HEK293 (cell line): ENCODE data around the gene FLCN.

Experiments used
- CTCF ChIP-seq: fragments of 450-650 bp; formaldehyde crosslinking; IDR thresholded peaks from 2 replicates; pipeline ENCODE4 v1.5.1; 2016; ENCODE audit warnings: missing biosample characterization, missing genetic modification characterization
- GLIS2 ChIP-seq: fragments of 450-650 bp; formaldehyde crosslinking; IDR thresholded peaks from 2 replicates; pipeline ENCODE4 v1.5.1; 2016; ENCODE audit warnings: missing biosample characterization, missing genetic modification characterization
- HOXC10 ChIP-seq: sonication (generic); formaldehyde crosslinking; IDR thresholded peaks from 2 replicates; pipeline ENCODE4 v1.8.1; 2023; ENCODE audit warnings: mild to moderate bottlenecking, missing genetic modification reagents
- KLF17 ChIP-seq: fragments of 450-650 bp; formaldehyde crosslinking; IDR thresholded peaks from 2 replicates; pipeline ENCODE4 v1.5.1; 2016; ENCODE audit warnings: missing biosample characterization, missing genetic modification characterization
- KLF9 ChIP-seq: fragments of 450-650 bp; formaldehyde crosslinking; IDR thresholded peaks from 2 replicates; pipeline ENCODE4 v1.5.1; 2016; ENCODE audit warnings: missing biosample characterization, missing genetic modification characterization, low read depth
- SCRT1 ChIP-seq: fragments of 450-650 bp; formaldehyde crosslinking; IDR thresholded peaks from 2 replicates; pipeline ENCODE4 v1.5.1; 2016; ENCODE audit warnings: missing biosample characterization, missing genetic modification characterization, borderline replicate concordance
- YY2 ChIP-seq: fragments of 450-650 bp; formaldehyde crosslinking; IDR thresholded peaks from 2 replicates; pipeline ENCODE4 v1.5.1; 2016; ENCODE audit warnings: missing biosample characterization, missing genetic modification characterization
- ZBTB17 ChIP-seq: fragments of 450-650 bp; formaldehyde crosslinking; IDR thresholded peaks from 2 replicates; pipeline ENCODE4 v1.5.1; 2016; ENCODE audit warnings: missing biosample characterization, missing genetic modification characterization
- ZNF114 ChIP-seq: fragments of 450-650 bp; formaldehyde crosslinking; IDR thresholded peaks from 2 replicates; pipeline ENCODE4 v1.5.0; 2017; ENCODE audit warnings: missing biosample characterization, missing genetic modification characterization
- ZNF121 ChIP-seq: fragments of 450-650 bp; formaldehyde crosslinking; IDR thresholded peaks from 2 replicates; pipeline ENCODE4 v1.5.1; 2016; ENCODE audit warnings: missing biosample characterization, missing genetic modification characterization
- ZNF211 ChIP-seq: fragments of 450-650 bp; formaldehyde crosslinking; IDR thresholded peaks from 2 replicates; pipeline ENCODE4 v1.5.1; 2016; ENCODE audit warnings: low read depth, missing biosample characterization, missing genetic modification characterization
- ZNF324 ChIP-seq: fragments of 450-650 bp; formaldehyde crosslinking; IDR thresholded peaks from 2 replicates; pipeline ENCODE4 v1.5.1; 2016; ENCODE audit warnings: missing biosample characterization, missing genetic modification characterization
- ZNF501 ChIP-seq: fragments of 450-650 bp; formaldehyde crosslinking; IDR thresholded peaks from 2 replicates; pipeline ENCODE4 v1.5.1; 2016; ENCODE audit warnings: missing biosample characterization, missing genetic modification characterization
- ZNF510 ChIP-seq: fragments of 450-650 bp; formaldehyde crosslinking; IDR thresholded peaks from 2 replicates; pipeline ENCODE4 v1.5.1; 2018; ENCODE audit warnings: mild to moderate bottlenecking, missing genetic modification characterization, missing biosample characterization; ENCODE audit not compliant: insufficient replicate concordance
- ZNF529 ChIP-seq: fragments of 450-650 bp; formaldehyde crosslinking; IDR thresholded peaks from 2 replicates; pipeline ENCODE4 v1.5.1; 2017; ENCODE audit warnings: missing genetic modification characterization, missing biosample characterization; ENCODE audit not compliant: insufficient replicate concordance
- ZNF585B ChIP-seq: fragments of 450-650 bp; formaldehyde crosslinking; IDR thresholded peaks from 2 replicates; pipeline ENCODE4 v1.5.1; 2016; ENCODE audit warnings: missing biosample characterization, missing genetic modification characterization
- ZNF658 ChIP-seq: fragments of 450-650 bp; formaldehyde crosslinking; IDR thresholded peaks from 2 replicates; pipeline ENCODE4; 2016; ENCODE audit warnings: missing biosample characterization, missing genetic modification characterization
- ZNF670 ChIP-seq: fragments of 450-650 bp; formaldehyde crosslinking; IDR thresholded peaks from 2 replicates; pipeline ENCODE4 v1.5.1; 2016; ENCODE audit warnings: missing biosample characterization, missing genetic modification characterization, low read depth
- ZNF776 ChIP-seq: fragments of 450-650 bp; formaldehyde crosslinking; IDR thresholded peaks from 2 replicates; pipeline ENCODE4 v1.5.0; 2017; ENCODE audit warnings: missing biosample characterization, missing genetic modification characterization, borderline replicate concordance
- TF ChIP-seq, protein P1 (sequence below): sonication (generic); formaldehyde crosslinking; IDR thresholded peaks from 2 replicates; pipeline ENCODE4 v1.8.1; 2022; ENCODE audit warnings: mild to moderate bottlenecking, moderate library complexity, missing genetic modification reagents
- TF ChIP-seq, protein P2 (sequence below): fragments of 450-650 bp; formaldehyde crosslinking; IDR thresholded peaks from 2 replicates; pipeline ENCODE4 v1.5.1; 2016; ENCODE audit warnings: missing biosample characterization, missing genetic modification characterization
- TF ChIP-seq, protein P3 (sequence below): fragments of 450-650 bp; formaldehyde crosslinking; IDR thresholded peaks from 2 replicates; pipeline ENCODE4 v1.5.1; 2016; ENCODE audit warnings: missing biosample characterization, missing genetic modification characterization
- TF ChIP-seq, protein P4 (sequence below): fragments of 450-650 bp; formaldehyde crosslinking; IDR thresholded peaks from 2 replicates; pipeline ENCODE4 v1.5.1; 2016; ENCODE audit warnings: missing biosample characterization, missing genetic modification characterization
- TF ChIP-seq, protein P5 (sequence below): fragments of 450-650 bp; formaldehyde crosslinking; IDR thresholded peaks from 2 replicates; pipeline ENCODE4 v1.5.1; 2016; ENCODE audit warnings: missing biosample characterization, missing genetic modification characterization

Gene FLCN

GRCh38 chr17:17280613-17281549 lies 43.9 kb upstream of the FLCN start, which contains the start of gene COPS3 (continued):
- TF ChIP-seq CTCF (peak; percentile 6; the same call in 1 of the 2 replicates), GLIS2 (tag by site-specific recombination) (peak; percentile 45; the same call in 1 of the 2 replicates), KLF9 (tag by site-specific recombination) (peak; percentile 75), YY2 (tag by site-specific recombination) (peak; percentile 88), ZNF510 (no peak), ZNF211 (tag by site-specific recombination) (no peak), ZNF658 (tag by site-specific recombination) (no peak), ZNF324 (tag by site-specific recombination) (peak; percentile 96; the same call in 1 of the 2 replicates), ZNF585B (no peak), ZBTB17 (tag by site-specific recombination) (peak; percentile 94), ZNF670 (tag by site-specific recombination) (no peak), HOXC10 (CRISPR knock-in tag) (no peak), SCRT1 (tag by site-specific recombination) (no peak), ZNF529 (tag by site-specific recombination) (no peak), ZNF501 (tag by site-specific recombination) (peak; percentile 91; the same call in 1 of the 2 replicates), ZNF776 (no peak), KLF17 (tag by site-specific recombination) (peak; percentile 56; the same call in 1 of the 2 replicates), ZNF121 (tag by site-specific recombination) (0 out of 2 replicates have a peak, but pooled peaks have one; percentile 8), ZNF114 (tag by site-specific recombination) (no peak)
- TF ChIP-seq, protein P1, sequence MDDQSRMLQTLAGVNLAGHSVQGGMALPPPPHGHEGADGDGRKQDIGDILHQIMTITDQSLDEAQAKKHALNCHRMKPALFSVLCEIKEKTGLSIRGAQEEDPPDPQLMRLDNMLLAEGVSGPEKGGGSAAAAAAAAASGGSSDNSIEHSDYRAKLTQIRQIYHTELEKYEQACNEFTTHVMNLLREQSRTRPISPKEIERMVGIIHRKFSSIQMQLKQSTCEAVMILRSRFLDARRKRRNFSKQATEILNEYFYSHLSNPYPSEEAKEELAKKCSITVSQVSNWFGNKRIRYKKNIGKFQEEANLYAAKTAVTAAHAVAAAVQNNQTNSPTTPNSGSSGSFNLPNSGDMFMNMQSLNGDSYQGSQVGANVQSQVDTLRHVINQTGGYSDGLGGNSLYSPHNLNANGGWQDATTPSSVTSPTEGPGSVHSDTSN, result peak; percentile 80
- TF ChIP-seq, protein P2, sequence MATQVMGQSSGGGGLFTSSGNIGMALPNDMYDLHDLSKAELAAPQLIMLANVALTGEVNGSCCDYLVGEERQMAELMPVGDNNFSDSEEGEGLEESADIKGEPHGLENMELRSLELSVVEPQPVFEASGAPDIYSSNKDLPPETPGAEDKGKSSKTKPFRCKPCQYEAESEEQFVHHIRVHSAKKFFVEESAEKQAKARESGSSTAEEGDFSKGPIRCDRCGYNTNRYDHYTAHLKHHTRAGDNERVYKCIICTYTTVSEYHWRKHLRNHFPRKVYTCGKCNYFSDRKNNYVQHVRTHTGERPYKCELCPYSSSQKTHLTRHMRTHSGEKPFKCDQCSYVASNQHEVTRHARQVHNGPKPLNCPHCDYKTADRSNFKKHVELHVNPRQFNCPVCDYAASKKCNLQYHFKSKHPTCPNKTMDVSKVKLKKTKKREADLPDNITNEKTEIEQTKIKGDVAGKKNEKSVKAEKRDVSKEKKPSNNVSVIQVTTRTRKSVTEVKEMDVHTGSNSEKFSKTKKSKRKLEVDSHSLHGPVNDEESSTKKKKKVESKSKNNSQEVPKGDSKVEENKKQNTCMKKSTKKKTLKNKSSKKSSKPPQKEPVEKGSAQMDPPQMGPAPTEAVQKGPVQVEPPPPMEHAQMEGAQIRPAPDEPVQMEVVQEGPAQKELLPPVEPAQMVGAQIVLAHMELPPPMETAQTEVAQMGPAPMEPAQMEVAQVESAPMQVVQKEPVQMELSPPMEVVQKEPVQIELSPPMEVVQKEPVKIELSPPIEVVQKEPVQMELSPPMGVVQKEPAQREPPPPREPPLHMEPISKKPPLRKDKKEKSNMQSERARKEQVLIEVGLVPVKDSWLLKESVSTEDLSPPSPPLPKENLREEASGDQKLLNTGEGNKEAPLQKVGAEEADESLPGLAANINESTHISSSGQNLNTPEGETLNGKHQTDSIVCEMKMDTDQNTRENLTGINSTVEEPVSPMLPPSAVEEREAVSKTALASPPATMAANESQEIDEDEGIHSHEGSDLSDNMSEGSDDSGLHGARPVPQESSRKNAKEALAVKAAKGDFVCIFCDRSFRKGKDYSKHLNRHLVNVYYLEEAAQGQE, result 0 out of 2 replicates have a peak, but pooled peaks have one; percentile 26
- TF ChIP-seq, protein P3, sequence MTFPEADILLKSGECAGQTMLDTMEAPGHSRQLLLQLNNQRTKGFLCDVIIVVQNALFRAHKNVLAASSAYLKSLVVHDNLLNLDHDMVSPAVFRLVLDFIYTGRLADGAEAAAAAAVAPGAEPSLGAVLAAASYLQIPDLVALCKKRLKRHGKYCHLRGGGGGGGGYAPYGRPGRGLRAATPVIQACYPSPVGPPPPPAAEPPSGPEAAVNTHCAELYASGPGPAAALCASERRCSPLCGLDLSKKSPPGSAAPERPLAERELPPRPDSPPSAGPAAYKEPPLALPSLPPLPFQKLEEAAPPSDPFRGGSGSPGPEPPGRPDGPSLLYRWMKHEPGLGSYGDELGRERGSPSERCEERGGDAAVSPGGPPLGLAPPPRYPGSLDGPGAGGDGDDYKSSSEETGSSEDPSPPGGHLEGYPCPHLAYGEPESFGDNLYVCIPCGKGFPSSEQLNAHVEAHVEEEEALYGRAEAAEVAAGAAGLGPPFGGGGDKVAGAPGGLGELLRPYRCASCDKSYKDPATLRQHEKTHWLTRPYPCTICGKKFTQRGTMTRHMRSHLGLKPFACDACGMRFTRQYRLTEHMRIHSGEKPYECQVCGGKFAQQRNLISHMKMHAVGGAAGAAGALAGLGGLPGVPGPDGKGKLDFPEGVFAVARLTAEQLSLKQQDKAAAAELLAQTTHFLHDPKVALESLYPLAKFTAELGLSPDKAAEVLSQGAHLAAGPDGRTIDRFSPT (tag by site-specific recombination), result peak; percentile 55; the same call in 1 of the 2 replicates
- TF ChIP-seq, protein P4, sequence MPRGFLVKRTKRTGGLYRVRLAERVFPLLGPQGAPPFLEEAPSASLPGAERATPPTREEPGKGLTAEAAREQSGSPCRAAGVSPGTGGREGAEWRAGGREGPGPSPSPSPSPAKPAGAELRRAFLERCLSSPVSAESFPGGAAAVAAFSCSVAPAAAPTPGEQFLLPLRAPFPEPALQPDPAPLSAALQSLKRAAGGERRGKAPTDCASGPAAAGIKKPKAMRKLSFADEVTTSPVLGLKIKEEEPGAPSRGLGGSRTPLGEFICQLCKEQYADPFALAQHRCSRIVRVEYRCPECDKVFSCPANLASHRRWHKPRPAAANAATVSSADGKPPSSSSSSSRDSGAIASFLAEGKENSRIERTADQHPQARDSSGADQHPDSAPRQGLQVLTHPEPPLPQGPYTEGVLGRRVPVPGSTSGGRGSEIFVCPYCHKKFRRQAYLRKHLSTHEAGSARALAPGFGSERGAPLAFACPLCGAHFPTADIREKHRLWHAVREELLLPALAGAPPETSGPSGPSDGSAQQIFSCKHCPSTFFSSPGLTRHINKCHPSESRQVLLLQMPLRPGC (tag by site-specific recombination), result peak; percentile 75
- TF ChIP-seq, protein P5, sequence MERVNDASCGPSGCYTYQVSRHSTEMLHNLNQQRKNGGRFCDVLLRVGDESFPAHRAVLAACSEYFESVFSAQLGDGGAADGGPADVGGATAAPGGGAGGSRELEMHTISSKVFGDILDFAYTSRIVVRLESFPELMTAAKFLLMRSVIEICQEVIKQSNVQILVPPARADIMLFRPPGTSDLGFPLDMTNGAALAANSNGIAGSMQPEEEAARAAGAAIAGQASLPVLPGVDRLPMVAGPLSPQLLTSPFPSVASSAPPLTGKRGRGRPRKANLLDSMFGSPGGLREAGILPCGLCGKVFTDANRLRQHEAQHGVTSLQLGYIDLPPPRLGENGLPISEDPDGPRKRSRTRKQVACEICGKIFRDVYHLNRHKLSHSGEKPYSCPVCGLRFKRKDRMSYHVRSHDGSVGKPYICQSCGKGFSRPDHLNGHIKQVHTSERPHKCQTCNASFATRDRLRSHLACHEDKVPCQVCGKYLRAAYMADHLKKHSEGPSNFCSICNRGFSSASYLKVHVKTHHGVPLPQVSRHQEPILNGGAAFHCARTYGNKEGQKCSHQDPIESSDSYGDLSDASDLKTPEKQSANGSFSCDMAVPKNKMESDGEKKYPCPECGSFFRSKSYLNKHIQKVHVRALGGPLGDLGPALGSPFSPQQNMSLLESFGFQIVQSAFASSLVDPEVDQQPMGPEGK, result peak; percentile 97
